HepG2 (cell line): ENCODE measurements around the gene ABCB6. TPM values are rescaled to one million over a fixed set of nuclear protein-coding genes. Genes with fewer than 3 reads are reported as not detected.
A peak's percentile ranks its signal among the peaks of the same experiment; 100 is the strongest.

Experiments
- ARHGAP35 ChIP-seq: sonication (generic); formaldehyde crosslinking; IDR thresholded peaks from 2 replicates; pipeline ENCODE4 v1.9.0; 2022; ENCODE audit warnings: mild to moderate bottlenecking, inconsistent platforms, moderate library complexity, missing genetic modification reagents, borderline replicate concordance
- ATF1 ChIP-seq: IDR thresholded peaks from 2 replicates; pipeline ENCODE4 v1.6.1; 2016; ENCODE audit warnings: mild to moderate bottlenecking, control low read depth
- BRF2 ChIP-seq: sonication (generic); formaldehyde crosslinking; IDR thresholded peaks from 2 replicates; pipeline ENCODE4 v1.8.1; 2022; ENCODE audit warnings: mild to moderate bottlenecking, missing genetic modification reagents
- CC2D1A ChIP-seq: sonication (generic); formaldehyde crosslinking; IDR thresholded peaks from 2 replicates; pipeline ENCODE4 v1.8.1; 2023; ENCODE audit warnings: mild to moderate bottlenecking, missing genetic modification reagents
- FOXC1 ChIP-seq: sonication (generic); formaldehyde crosslinking; IDR thresholded peaks from 2 replicates; pipeline ENCODE4 v1.8.0; 2022; ENCODE audit warnings: mild to moderate bottlenecking, missing genetic modification reagents, borderline replicate concordance
- HOXA5 ChIP-seq: sonication (generic); formaldehyde crosslinking; IDR thresholded peaks from 2 replicates; pipeline ENCODE4 v1.4.0; 2020; ENCODE audit warnings: missing genetic modification reagents
- MIER3 ChIP-seq: IDR thresholded peaks from 2 replicates; pipeline ENCODE4 v1.6.1; 2016; ENCODE audit warnings: missing compliant biosample characterization, borderline replicate concordance
- PAWR ChIP-seq: sonication (generic); formaldehyde crosslinking; IDR thresholded peaks from 2 replicates; pipeline ENCODE4 v1.4.0; 2020; ENCODE audit warnings: missing genetic modification reagents, mild to moderate bottlenecking, borderline replicate concordance
- REPIN1 ChIP-seq: sonication (generic); formaldehyde crosslinking; IDR thresholded peaks from 2 replicates; pipeline ENCODE4 v1.8.0; 2022; ENCODE audit warnings: missing genetic modification reagents, low read depth, mild to moderate bottlenecking, borderline replicate concordance
- RNF2 ChIP-seq: fragments of 450-650 bp; conservative IDR thresholded peaks from 2 replicates; pipeline ENCODE4 v1.6.1; 2016; ENCODE audit warnings: low read depth
- SOX5 ChIP-seq: IDR thresholded peaks from 2 replicates; pipeline ENCODE4 v1.6.1; 2016; ENCODE audit warnings: borderline replicate concordance
- TFE3 ChIP-seq: IDR thresholded peaks from 2 replicates; pipeline ENCODE4 v1.6.1; 2016
- U2AF2 ChIP-seq: fragments of 200-400 bp; formaldehyde crosslinking; IDR thresholded peaks from 2 replicates; pipeline ENCODE4 v1.6.1; 2017; ENCODE audit warnings: low read depth, mild to moderate bottlenecking, low read length
- ZNF543 ChIP-seq: sonication (generic); formaldehyde crosslinking; IDR thresholded peaks from 2 replicates; pipeline ENCODE4 v1.4.0; 2020; ENCODE audit warnings: mild to moderate bottlenecking, missing genetic modification reagents
- ZNF570 ChIP-seq: sonication (generic); formaldehyde crosslinking; IDR thresholded peaks from 2 replicates; pipeline ENCODE4 v1.4.0; 2020; ENCODE audit warnings: mild to moderate bottlenecking, missing genetic modification reagents, borderline replicate concordance
- ZNF768 ChIP-seq: sonication (generic); formaldehyde crosslinking; IDR thresholded peaks from 2 replicates; pipeline ENCODE4 v1.4.0; 2020; ENCODE audit warnings: missing genetic modification reagents
- polyA plus RNA-seq, 8 experiments: library from polyadenylated mRNA; depleted of rRNA in 3 of 8; stranded (reverse) in 7 of 8; unstranded in 1 of 8; fragments of >200 nt; fragmentation: Illumina TruSeq in 4 of 8; extraction: Trizol in 4 of 8; gene quantifications; 2 replicates each; pipeline versions ENCODE4 v1.2.1 to v1.2.3, GENCODE V29; 2011 to 2016; ENCODE audit warnings: low read depth in 4 of 8, missing spikeins in 1 of 8, mixed read lengths in 1 of 8; ENCODE audit not compliant: insufficient read depth in 1 of 8
- total RNA-seq, 5 experiments: library from RNA; depleted of rRNA; stranded (reverse); fragments of >200 nt; fragmentation: Illumina TruSeq; extraction: Trizol; gene quantifications; 2 replicates each; pipeline ENCODE4 v1.2.3, GENCODE V29; 2016; ENCODE audit warnings: low read depth in 1 of 5
- TF ChIP-seq, protein P1 (sequence below): IDR thresholded peaks from 2 replicates; pipeline ENCODE4 v1.6.1; 2012; ENCODE audit warnings: low read length, improper control_type of control experiment
- TF ChIP-seq, protein P2 (sequence below): sonication (generic); formaldehyde crosslinking; IDR thresholded peaks from 2 replicates; pipeline ENCODE4 v1.4.0; 2020; ENCODE audit warnings: missing genetic modification reagents
- TF ChIP-seq, protein P3 (sequence below): sonication (generic); formaldehyde crosslinking; IDR thresholded peaks from 2 replicates; pipeline ENCODE4 v1.4.0; 2020; ENCODE audit warnings: mild to moderate bottlenecking, missing genetic modification reagents
- TF ChIP-seq, protein P4 (sequence below): sonication (generic); formaldehyde crosslinking; IDR thresholded peaks from 2 replicates; pipeline ENCODE4 v1.8.1; 2023; ENCODE audit warnings: mild to moderate bottlenecking, missing genetic modification reagents

The ABCB6 gene
- total and polyA plus RNA-seq, 2 of the 13 experiments (the other 11 are each of a cell fraction or from before 2014, with no cell fraction given): 91.1 to 137 TPM

GRCh38 chr2:219176818-219177551 is 41.8 kb downstream of the ABCB6 start, which contains the start of gene CNPPD1 (continued):
- TF ChIP-seq SOX5 (peak; percentile 62; the same call in 1 of the 2 replicates), BRF2 (no peak), U2AF2 (0 out of 2 replicates have a peak, but pooled peaks have one; percentile 31), ZNF543 (peak; percentile 88; the same call in 1 of the 2 replicates), CC2D1A (CRISPR knock-in tag) (no peak), ZNF768 (CRISPR knock-in tag) (peak; percentile 56; the same call in 1 of the 2 replicates), TFE3 (CRISPR knock-in tag) (peak; percentile 85), RNF2 (peak; percentile 92), PAWR (CRISPR knock-in tag) (peak; percentile 91; the same call in 1 of the 2 replicates), MIER3 (CRISPR knock-in tag) (peak; percentile 74; the same call in 1 of the 2 replicates), REPIN1 (CRISPR knock-in tag) (peak; percentile 97), ARHGAP35 (peak; percentile 93), HOXA5 (CRISPR knock-in tag) (peak; percentile 92; the same call in 1 of the 2 replicates), ATF1 (CRISPR knock-in tag) (no peak), ZNF570 (CRISPR knock-in tag) (peak; percentile 93; the same call in 1 of the 2 replicates), FOXC1 (CRISPR knock-in tag) (peak; percentile 98)
- TF ChIP-seq, protein P1, sequence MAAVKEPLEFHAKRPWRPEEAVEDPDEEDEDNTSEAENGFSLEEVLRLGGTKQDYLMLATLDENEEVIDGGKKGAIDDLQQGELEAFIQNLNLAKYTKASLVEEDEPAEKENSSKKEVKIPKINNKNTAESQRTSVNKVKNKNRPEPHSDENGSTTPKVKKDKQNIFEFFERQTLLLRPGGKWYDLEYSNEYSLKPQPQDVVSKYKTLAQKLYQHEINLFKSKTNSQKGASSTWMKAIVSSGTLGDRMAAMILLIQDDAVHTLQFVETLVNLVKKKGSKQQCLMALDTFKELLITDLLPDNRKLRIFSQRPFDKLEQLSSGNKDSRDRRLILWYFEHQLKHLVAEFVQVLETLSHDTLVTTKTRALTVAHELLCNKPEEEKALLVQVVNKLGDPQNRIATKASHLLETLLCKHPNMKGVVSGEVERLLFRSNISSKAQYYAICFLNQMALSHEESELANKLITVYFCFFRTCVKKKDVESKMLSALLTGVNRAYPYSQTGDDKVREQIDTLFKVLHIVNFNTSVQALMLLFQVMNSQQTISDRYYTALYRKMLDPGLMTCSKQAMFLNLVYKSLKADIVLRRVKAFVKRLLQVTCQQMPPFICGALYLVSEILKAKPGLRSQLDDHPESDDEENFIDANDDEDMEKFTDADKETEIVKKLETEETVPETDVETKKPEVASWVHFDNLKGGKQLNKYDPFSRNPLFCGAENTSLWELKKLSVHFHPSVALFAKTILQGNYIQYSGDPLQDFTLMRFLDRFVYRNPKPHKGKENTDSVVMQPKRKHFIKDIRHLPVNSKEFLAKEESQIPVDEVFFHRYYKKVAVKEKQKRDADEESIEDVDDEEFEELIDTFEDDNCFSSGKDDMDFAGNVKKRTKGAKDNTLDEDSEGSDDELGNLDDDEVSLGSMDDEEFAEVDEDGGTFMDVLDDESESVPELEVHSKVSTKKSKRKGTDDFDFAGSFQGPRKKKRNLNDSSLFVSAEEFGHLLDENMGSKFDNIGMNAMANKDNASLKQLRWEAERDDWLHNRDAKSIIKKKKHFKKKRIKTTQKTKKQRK: no peak
- TF ChIP-seq, protein P2, sequence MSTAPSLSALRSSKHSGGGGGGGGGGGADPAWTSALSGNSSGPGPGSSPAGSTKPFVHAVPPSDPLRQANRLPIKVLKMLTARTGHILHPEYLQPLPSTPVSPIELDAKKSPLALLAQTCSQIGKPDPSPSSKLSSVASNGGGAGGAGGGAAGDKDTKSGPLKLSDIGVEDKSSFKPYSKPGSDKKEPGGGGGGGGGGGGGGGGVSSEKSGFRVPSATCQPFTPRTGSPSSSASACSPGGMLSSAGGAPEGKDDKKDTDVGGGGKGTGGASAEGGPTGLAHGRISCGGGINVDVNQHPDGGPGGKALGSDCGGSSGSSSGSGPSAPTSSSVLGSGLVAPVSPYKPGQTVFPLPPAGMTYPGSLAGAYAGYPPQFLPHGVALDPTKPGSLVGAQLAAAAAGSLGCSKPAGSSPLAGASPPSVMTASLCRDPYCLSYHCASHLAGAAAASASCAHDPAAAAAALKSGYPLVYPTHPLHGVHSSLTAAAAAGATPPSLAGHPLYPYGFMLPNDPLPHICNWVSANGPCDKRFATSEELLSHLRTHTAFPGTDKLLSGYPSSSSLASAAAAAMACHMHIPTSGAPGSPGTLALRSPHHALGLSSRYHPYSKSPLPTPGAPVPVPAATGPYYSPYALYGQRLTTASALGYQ (CRISPR knock-in tag): peak; percentile 92; the same call in 1 of the 2 replicates
- TF ChIP-seq, protein P3, sequence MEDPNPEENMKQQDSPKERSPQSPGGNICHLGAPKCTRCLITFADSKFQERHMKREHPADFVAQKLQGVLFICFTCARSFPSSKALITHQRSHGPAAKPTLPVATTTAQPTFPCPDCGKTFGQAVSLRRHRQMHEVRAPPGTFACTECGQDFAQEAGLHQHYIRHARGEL (CRISPR knock-in tag): peak; percentile 70; the same call in 1 of the 2 replicates
- TF ChIP-seq, protein P4, sequence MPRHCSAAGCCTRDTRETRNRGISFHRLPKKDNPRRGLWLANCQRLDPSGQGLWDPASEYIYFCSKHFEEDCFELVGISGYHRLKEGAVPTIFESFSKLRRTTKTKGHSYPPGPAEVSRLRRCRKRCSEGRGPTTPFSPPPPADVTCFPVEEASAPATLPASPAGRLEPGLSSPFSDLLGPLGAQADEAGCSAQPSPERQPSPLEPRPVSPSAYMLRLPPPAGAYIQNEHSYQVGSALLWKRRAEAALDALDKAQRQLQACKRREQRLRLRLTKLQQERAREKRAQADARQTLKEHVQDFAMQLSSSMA: peak; percentile 95
